A549 treated with dexamethasone at 1 μM for 4 hours (cell line): Measurements from ENCODE around the gene PFAS. TPM values are rescaled to one million over a fixed set of nuclear protein-coding genes. Genes with fewer than 3 reads are reported as not detected.

Experiments
- total RNA-seq: library from RNA; stranded (reverse); fragments of 200-300 nt; extraction: Qiagen RNA extraction; gene quantifications from 5 replicates; pipeline ENCODE4 v1.2.3, GENCODE V29; 2022

Gene PFAS, protein sequence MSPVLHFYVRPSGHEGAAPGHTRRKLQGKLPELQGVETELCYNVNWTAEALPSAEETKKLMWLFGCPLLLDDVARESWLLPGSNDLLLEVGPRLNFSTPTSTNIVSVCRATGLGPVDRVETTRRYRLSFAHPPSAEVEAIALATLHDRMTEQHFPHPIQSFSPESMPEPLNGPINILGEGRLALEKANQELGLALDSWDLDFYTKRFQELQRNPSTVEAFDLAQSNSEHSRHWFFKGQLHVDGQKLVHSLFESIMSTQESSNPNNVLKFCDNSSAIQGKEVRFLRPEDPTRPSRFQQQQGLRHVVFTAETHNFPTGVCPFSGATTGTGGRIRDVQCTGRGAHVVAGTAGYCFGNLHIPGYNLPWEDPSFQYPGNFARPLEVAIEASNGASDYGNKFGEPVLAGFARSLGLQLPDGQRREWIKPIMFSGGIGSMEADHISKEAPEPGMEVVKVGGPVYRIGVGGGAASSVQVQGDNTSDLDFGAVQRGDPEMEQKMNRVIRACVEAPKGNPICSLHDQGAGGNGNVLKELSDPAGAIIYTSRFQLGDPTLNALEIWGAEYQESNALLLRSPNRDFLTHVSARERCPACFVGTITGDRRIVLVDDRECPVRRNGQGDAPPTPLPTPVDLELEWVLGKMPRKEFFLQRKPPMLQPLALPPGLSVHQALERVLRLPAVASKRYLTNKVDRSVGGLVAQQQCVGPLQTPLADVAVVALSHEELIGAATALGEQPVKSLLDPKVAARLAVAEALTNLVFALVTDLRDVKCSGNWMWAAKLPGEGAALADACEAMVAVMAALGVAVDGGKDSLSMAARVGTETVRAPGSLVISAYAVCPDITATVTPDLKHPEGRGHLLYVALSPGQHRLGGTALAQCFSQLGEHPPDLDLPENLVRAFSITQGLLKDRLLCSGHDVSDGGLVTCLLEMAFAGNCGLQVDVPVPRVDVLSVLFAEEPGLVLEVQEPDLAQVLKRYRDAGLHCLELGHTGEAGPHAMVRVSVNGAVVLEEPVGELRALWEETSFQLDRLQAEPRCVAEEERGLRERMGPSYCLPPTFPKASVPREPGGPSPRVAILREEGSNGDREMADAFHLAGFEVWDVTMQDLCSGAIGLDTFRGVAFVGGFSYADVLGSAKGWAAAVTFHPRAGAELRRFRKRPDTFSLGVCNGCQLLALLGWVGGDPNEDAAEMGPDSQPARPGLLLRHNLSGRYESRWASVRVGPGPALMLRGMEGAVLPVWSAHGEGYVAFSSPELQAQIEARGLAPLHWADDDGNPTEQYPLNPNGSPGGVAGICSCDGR (N-terminal part only)
- 30.9 to 53.2 TPM (median 52.5 TPM) in 5 replicates for total RNA-seq

DNA sequence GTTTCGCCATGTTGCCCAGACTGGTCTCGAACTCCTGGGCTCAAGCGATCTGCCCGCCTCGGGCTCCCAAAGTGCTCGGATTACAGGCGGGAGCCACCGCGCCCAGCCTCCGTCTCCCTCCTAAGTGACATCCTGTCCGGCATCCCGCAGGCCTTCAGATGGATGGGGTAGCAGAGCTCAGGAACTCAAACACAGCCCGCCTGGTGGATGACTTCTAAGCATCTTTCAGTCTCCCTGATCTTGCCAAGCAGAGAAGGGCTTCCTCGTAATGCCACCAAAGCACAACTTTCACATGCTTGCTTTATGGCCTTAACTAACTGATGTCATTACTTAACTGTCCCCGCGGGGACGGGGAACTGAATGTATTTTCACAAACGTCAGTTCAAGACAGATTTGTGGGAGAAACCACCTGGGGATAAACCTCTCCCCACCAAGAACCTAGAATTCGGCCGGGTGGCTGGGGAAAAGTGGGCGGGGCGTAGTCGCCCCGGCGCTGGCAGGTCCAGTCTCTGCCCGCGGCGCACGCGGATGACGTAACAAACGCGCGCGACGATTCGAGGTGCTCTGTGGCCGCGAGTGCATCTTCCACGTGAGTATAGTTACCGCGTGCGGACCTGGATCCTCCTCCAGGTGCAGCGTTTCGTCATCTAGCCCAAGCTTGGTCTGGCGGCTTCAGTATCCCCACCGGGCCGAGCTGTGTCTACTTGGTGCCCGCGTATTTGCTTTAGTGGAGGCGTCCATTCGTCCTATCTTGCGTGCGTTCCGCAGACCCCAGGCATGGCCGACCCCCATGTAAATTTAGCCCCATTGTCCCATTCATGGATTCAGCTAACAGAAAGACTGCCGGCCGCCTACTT is at the start of gene PFAS:
Gene PFAS (plus strand): TSS at position 539 of the 857 bp plus-strand sequence. CDS start 4,649 bp downstream, outside the sequence.

DNA sequence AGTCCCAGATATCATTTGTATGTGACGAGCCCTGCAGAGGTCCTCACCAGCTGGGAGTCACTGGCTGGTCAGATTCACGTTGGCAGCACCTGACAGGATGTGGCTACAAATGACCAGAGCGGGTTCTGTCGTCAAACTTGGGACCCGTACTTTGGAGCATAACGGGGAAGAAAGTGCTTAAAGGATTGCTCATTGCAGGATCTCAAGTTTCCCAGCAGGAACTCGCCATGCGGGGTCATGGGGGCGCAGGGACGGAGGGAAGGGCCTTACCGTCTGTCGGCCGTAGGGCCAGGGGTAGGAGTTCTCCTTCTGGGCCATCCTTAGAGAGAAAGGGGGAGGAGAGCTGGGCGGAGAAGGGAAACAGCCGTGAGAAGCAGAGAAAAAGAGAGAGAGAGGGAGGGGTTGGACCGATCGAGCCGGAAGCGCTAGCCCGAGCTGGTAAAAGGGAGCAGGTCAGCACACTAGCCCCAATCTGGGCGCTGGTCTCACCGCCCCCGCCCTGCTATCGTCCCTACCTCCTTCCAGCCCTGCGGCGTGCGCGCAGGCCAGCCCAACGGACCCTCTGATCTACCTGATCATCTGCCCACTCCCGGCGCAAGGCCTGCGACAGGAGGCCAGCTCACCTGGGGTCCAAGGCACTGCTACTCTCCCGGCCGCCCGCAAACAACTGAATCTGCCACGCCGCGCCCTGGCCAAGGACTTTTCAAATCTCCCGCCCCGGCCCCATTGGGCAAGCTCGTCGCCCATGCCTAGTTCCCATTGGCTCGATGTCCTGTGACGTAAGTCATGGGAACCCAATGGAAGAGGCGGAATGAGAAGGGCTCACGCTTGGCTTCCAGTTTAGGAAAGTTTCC is 39.0 kb upstream of the PFAS start, which contains the start of gene AURKB:
Gene AURKB (minus strand): TSS at position 669 of the 854 bp plus-strand sequence. CDS start 351 bp downstream, at position 318.

DNA sequence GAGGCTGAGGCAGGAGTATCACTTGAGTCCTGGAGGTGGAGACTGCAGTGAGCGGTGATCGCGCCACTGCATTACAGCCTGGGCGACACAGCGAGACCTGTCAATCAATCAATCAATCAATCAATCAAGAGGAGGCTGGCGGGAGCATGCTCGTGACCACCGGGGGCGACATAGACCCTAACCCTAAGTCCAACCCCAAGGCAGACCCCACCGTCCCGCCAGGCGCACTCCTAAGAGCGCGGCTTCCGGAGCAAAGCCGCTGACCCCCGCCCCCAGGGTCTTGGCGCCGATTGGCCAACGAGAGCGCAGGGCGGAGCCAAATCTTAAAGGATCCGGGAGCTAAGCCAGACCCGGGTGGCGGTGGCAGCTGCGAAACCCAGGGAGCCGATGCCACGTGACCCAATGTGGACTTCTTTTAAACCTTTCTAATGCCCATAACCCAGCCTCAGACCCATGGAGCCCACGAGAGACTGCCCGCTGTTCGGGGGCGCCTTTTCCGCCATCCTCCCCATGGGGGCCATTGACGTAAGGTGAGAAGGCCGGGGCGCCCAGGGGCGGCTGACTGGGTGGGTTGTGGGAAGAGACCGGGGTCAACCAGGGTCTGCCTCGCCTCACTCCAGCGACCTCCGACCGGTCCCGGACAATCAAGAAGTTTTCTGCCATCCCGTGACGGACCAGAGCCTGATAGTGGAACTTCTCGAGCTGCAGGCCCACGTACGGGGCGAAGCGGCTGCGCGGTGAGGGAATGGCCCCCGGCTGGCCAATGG is 39.4 kb downstream of the PFAS start, which contains the start of gene RANGRF:
Gene RANGRF (plus strand): TSS at position 335 of the 767 bp plus-strand sequence. CDS start 119 bp downstream, at position 454.

Other genes starting within 250 kb of the PFAS start
- 0.18 to 0.78 TPM (median 0.33 TPM) in 5 replicates for gene GUCY2D, start 246.7 kb upstream of the PFAS start, total RNA-seq
- 0.26 to 0.46 TPM (median 0.42 TPM) in 5 replicates for gene ALOX15B, start 210.2 kb upstream of the PFAS start, total RNA-seq
- gene ALOX12B, start 161.6 kb upstream of the PFAS start, total RNA-seq: 1.1 to 1.6 TPM (median 1.3 TPM) in 5 replicates
- 6.0 to 10.3 TPM (median 7.6 TPM) in 5 replicates for gene ALOXE3, start 130.8 kb upstream of the PFAS start, total RNA-seq
- gene HES7, start 125.2 kb upstream of the PFAS start, total RNA-seq: 2.3 to 4.9 TPM (median 3.7 TPM) in 5 replicates
- gene PER1, start 96.9 kb upstream of the PFAS start, total RNA-seq: 42.6 to 58.0 TPM (median 56.0 TPM) in 5 replicates
- gene VAMP2, start 86.3 kb upstream of the PFAS start, total RNA-seq: 23.6 to 32.3 TPM (median 29.5 TPM) in 5 replicates
- 18.5 to 21.4 TPM (median 19.6 TPM) in 5 replicates for gene TMEM107, start 72.9 kb upstream of the PFAS start, total RNA-seq
- 6.1 to 8.1 TPM (median 7.6 TPM) in 5 replicates for gene BORCS6, start 59.1 kb upstream of the PFAS start, total RNA-seq
- gene AURKB, start 38.7 kb upstream of the PFAS start, total RNA-seq: 134 to 149 TPM (median 142 TPM) in 5 replicates
- gene CTC1, start 1.2 kb upstream of the PFAS start, total RNA-seq: 8.5 to 18.3 TPM (median 15.1 TPM) in 5 replicates
- 36.2 to 45.0 TPM (median 43.4 TPM) in 5 replicates for gene RANGRF, start 39.4 kb downstream of the PFAS start, total RNA-seq
- gene SLC25A35, start 46.1 kb downstream of the PFAS start, total RNA-seq: 5.1 to 8.2 TPM (median 7.5 TPM) in 5 replicates
- not detected in 5 replicates for gene ARHGEF15, start 61.0 kb downstream of the PFAS start, total RNA-seq
- gene ODF4, start 90.6 kb downstream of the PFAS start, total RNA-seq: not detected in 5 replicates
- 3,442 to 4,694 TPM (median 3,587 TPM) in 5 replicates for gene RPL26, start 133.9 kb downstream of the PFAS start, total RNA-seq
- gene RNF222, start 148.5 kb downstream of the PFAS start, total RNA-seq: not detected in 5 replicates
- gene NDEL1, start 186.6 kb downstream of the PFAS start, total RNA-seq: 64.5 to 74.7 TPM (median 68.3 TPM) in 5 replicates